Measurements from ENCODE around the gene SLC27A4.

The SLC27A4 gene

GRCh38 chr9:128317629-128318028, 22.7 kb upstream of the SLC27A4 start:
- H3K4me3 ChIP-seq (ENCODE audit: severe bottlenecking), result no peak overlapping the region
- peaks cover 47% of the 10 kb centered on the region for H3K36me3 ChIP-seq (ENCODE audit: low read depth)
- no peaks in the 10 kb centered on the region for H3K9me3 ChIP-seq (ENCODE audit: severe bottlenecking)
- H3K4me1 ChIP-seq (ENCODE audit: insufficient read depth, poor library complexity, severe bottlenecking), result no peaks in the 10 kb centered on the region
- H3K27ac ChIP-seq (ENCODE audit: poor library complexity, severe bottlenecking), result no peak overlapping the region
- DNase-seq (ENCODE audit: low spot score) (no peak), ATAC-seq (ENCODE audit: low read depth) (no peak)
- H3K27me3 ChIP-seq (ENCODE audit: insufficient read depth, poor library complexity, severe bottlenecking), result no peaks in the 10 kb centered on the region
- TF ChIP-seq, protein P1, sequence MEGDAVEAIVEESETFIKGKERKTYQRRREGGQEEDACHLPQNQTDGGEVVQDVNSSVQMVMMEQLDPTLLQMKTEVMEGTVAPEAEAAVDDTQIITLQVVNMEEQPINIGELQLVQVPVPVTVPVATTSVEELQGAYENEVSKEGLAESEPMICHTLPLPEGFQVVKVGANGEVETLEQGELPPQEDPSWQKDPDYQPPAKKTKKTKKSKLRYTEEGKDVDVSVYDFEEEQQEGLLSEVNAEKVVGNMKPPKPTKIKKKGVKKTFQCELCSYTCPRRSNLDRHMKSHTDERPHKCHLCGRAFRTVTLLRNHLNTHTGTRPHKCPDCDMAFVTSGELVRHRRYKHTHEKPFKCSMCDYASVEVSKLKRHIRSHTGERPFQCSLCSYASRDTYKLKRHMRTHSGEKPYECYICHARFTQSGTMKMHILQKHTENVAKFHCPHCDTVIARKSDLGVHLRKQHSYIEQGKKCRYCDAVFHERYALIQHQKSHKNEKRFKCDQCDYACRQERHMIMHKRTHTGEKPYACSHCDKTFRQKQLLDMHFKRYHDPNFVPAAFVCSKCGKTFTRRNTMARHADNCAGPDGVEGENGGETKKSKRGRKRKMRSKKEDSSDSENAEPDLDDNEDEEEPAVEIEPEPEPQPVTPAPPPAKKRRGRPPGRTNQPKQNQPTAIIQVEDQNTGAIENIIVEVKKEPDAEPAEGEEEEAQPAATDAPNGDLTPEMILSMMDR (IDR thresholded peaks at IDR 0.05; ENCODE audit: poor library complexity, severe bottlenecking), result no peak

DNA sequence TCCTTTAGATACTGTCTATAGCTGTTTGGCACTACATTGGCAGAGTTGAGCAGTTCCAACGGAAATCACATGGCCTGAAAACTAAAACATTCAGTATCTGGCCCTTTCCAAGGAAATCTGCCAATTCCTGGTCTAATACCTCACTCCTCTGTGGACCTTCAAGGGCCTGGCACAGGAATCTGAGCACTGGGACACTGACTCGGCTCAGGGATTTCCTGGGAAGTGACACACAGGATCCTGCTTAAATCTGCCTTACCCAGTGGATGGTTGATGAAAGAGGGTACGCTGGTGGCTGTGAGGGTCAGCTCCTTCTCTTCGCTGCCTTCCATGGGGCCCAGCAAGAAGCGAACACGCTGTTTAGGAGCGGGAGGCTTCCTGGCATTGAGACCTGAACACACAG, 19.0 kb upstream of the SLC27A4 start:
- ATAC-seq (ENCODE audit: low read depth) (no peak), DNase-seq (ENCODE audit: low spot score) (no peak)
- Histone ChIP-seq H3K36me3 (ENCODE audit: low read depth) (peaks cover 53% of the 10 kb centered on the region), H3K4me1 (ENCODE audit: insufficient read depth, poor library complexity, severe bottlenecking) (no peaks in the 10 kb centered on the region), H3K4me3 (ENCODE audit: severe bottlenecking) (peak overlapping the region; percentile 96), H3K9me3 (ENCODE audit: severe bottlenecking) (no peaks in the 10 kb centered on the region), H3K27me3 (ENCODE audit: insufficient read depth, poor library complexity, severe bottlenecking) (no peaks in the 10 kb centered on the region), H3K27ac (ENCODE audit: poor library complexity, severe bottlenecking) (peak overlapping the region; percentile 67)
- TF ChIP-seq, protein P1 (IDR thresholded peaks at IDR 0.05; ENCODE audit: poor library complexity, severe bottlenecking), result no peak

GRCh38 chr9:128321879-128322403, 18.4 kb upstream of the SLC27A4 start:
- no peak for DNase-seq (ENCODE audit: low spot score)
- H3K9me3 ChIP-seq (ENCODE audit: severe bottlenecking), result no peaks in the 10 kb centered on the region
- peaks cover 51% of the 10 kb centered on the region for H3K36me3 ChIP-seq (ENCODE audit: low read depth)
- TF ChIP-seq, protein P1 (IDR thresholded peaks at IDR 0.05; ENCODE audit: poor library complexity, severe bottlenecking), result no peak
- H3K27ac ChIP-seq (ENCODE audit: poor library complexity, severe bottlenecking), result peak overlapping the region; percentile 67
- ATAC-seq (ENCODE audit: low read depth), result peak; percentile 9; the same call in 2 of the 3 replicates
- no peaks in the 10 kb centered on the region for H3K27me3 ChIP-seq (ENCODE audit: insufficient read depth, poor library complexity, severe bottlenecking)
- no peaks in the 10 kb centered on the region for H3K4me1 ChIP-seq (ENCODE audit: insufficient read depth, poor library complexity, severe bottlenecking)
- peak overlapping the region; percentile 96 for H3K4me3 ChIP-seq (ENCODE audit: severe bottlenecking)

- H3K27ac ChIP-seq (ENCODE audit: poor library complexity, severe bottlenecking), result peak within 1 kb of the TSS; percentile 67
- H3K36me3 ChIP-seq (ENCODE audit: low read depth), result peaks cover 46% of the 10 kb centered on the region
- H3K4me3 ChIP-seq (ENCODE audit: severe bottlenecking), result peak within 1 kb of the TSS; percentile 96
- H3K27me3 ChIP-seq (ENCODE audit: insufficient read depth, poor library complexity, severe bottlenecking), result no peaks in the 10 kb centered on the region
- H3K9me3 ChIP-seq (ENCODE audit: severe bottlenecking), result no peaks in the 10 kb centered on the region
- H3K4me1 ChIP-seq (ENCODE audit: insufficient read depth, poor library complexity, severe bottlenecking), result no peaks in the 10 kb centered on the region
- ATAC-seq (ENCODE audit: low read depth), result peak; percentile 92
- peak; percentile 94 for DNase-seq (ENCODE audit: low spot score)
- TF ChIP-seq, protein P1 (IDR thresholded peaks at IDR 0.05; ENCODE audit: poor library complexity, severe bottlenecking), result no peak
Measured at GRCh38 chr9:128322404-128323211, 17.7 kb upstream of the SLC27A4 start, which contains the start of the genes COQ4 and TRUB2. Gene COQ4, plus strand, starts transcription at chr9:128322839. Its CDS starts 20 bp downstream, at chr9:128322859. Gene TRUB2, minus strand, starts transcription at chr9:128322447. Its CDS starts 39 bp downstream, at chr9:128322408.

Measured in RWPE2 (cell line).